NCI-H82 treated with DMSO at 0.1 percent for 48 hours (cell line): ENCODE data around the gene S100A14.
"Not testable (repeated sequence)": the region's sequence is repeated elsewhere in the genome, so short reads cannot be mapped to it uniquely, and the experiment has no call there.

Experiments used
- DNase-seq: peaks from one replicate; lab custom pipeline; 2025; ENCODE audit not compliant: unreplicated experiment; lab: John Stamatoyannopoulos, UW

The S100A14 gene

GRCh38 chr1:153616144-153616916 is at the start of gene S100A14:
TSS of gene S100A14 (minus strand) at chr1:153616325. CDS start at chr1:153615858, 467 bp downstream.
- no peak for DNase-seq

GRCh38 chr1:153663211-153663610 is 47.1 kb upstream of the S100A14 start:
- DNase-seq: no peak

GRCh38 chr1:153662269-153662668 is 46.1 kb upstream of the S100A14 start:
- DNase-seq: no peak

- DNase-seq: no peak
These were observed 45.1 kb upstream of the S100A14 start for GRCh38 chr1:153661111-153661708.

GRCh38 chr1:153659656-153660055 is 43.5 kb upstream of the S100A14 start:
- DNase-seq: no peak

- DNase-seq: no peak
These were observed 43.0 kb upstream of the S100A14 start for GRCh38 chr1:153659175-153659534.

- DNase-seq: peak; percentile 87
These were observed 42.5 kb upstream of the S100A14 start, which contains the start of gene SNAPIN for GRCh38 chr1:153658400-153659174. TSS of gene SNAPIN (plus strand) at chr1:153658703. CDS start at chr1:153658744, 41 bp downstream.

GRCh38 chr1:153655333-153655732 is 39.2 kb upstream of the S100A14 start:
- DNase-seq: no peak

GRCh38 chr1:153652805-153653500 is 36.8 kb upstream of the S100A14 start:
- no peak for DNase-seq

- no peak for DNase-seq
These were observed 35.6 kb upstream of the S100A14 start for GRCh38 chr1:153651771-153652170.

GRCh38 chr1:153649863-153650235 is 33.7 kb upstream of the S100A14 start:
- no peak for DNase-seq

- no peak for DNase-seq
These were observed 33.2 kb upstream of the S100A14 start for GRCh38 chr1:153649137-153649862.

- no peak for DNase-seq
These were observed 32.0 kb upstream of the S100A14 start for GRCh38 chr1:153648000-153648643.

- DNase-seq: no peak
These were observed 31.2 kb upstream of the S100A14 start for GRCh38 chr1:153647346-153647714.

- no peak for DNase-seq
These were observed 30.7 kb upstream of the S100A14 start for GRCh38 chr1:153646672-153647345.

- DNase-seq: no peak
These were observed 27.7 kb upstream of the S100A14 start for GRCh38 chr1:153643816-153644215.

GRCh38 chr1:153643100-153643499 is 27.0 kb upstream of the S100A14 start:
- DNase-seq: no peak

GRCh38 chr1:153642161-153642560 is 26.0 kb upstream of the S100A14 start:
- no peak for DNase-seq

GRCh38 chr1:153640861-153641260 is 24.7 kb upstream of the S100A14 start:
- DNase-seq: no peak

GRCh38 chr1:153640213-153640612 is 24.1 kb upstream of the S100A14 start:
- DNase-seq: not testable (repeated sequence)
